Chondrocyte (in vitro differentiated cells): Measurements from ENCODE around the gene ITPRIPL2. TPM values are rescaled to one million over a fixed set of nuclear protein-coding genes. Genes with fewer than 3 reads are reported as not detected.

Experiments
- DNase-seq: peaks from one replicate; pipeline ENCODE4 v3.0.0; 2021; ENCODE audit warnings: mixed read lengths, low spot score
- H3K27ac Mint-ChIP-seq: one replicate; pipeline ENCODE4 v1.8.0; 2021; ENCODE audit warnings: mild to moderate bottlenecking, moderate library complexity, mixed read lengths; ENCODE audit not compliant: unreplicated experiment
- H3K27me3 Mint-ChIP-seq: 2 replicates; pipeline ENCODE4 v1.8.0; 2021; ENCODE audit warnings: low read depth, mixed read lengths
- H3K36me3 Mint-ChIP-seq: 2 replicates; pipeline ENCODE4 v1.8.0; 2021; ENCODE audit warnings: low read depth, mixed read lengths
- H3K4me1 Mint-ChIP-seq: 2 replicates; pipeline ENCODE4 v1.8.0; 2021; ENCODE audit warnings: low read depth, mild to moderate bottlenecking, mixed read lengths
- H3K4me3 Mint-ChIP-seq: one replicate; pipeline ENCODE4 v1.8.0; 2021; ENCODE audit warnings: mild to moderate bottlenecking, moderate library complexity, mixed read lengths; ENCODE audit not compliant: unreplicated experiment
- H3K9me3 Mint-ChIP-seq: 2 replicates; pipeline ENCODE4 v1.8.0; 2021; ENCODE audit warnings: low read depth, mixed read lengths
- total RNA-seq: library from RNA; stranded (reverse); gene quantifications from 3 replicates; pipeline ENCODE4 v1.2.1, GENCODE V29; 2021
- TF ChIP-seq, protein P1 (sequence below): fragments of 200-600 bp; sonication (generic); IDR thresholded peaks from 2 replicates; pipeline ENCODE4 v1.5.0; 2021; ENCODE audit warnings: antibody characterized with exemption, mild to moderate bottlenecking, moderate library complexity

Gene ITPRIPL2
- total RNA-seq, 1 donor from 2014 or later: 65.0 TPM

DNA sequence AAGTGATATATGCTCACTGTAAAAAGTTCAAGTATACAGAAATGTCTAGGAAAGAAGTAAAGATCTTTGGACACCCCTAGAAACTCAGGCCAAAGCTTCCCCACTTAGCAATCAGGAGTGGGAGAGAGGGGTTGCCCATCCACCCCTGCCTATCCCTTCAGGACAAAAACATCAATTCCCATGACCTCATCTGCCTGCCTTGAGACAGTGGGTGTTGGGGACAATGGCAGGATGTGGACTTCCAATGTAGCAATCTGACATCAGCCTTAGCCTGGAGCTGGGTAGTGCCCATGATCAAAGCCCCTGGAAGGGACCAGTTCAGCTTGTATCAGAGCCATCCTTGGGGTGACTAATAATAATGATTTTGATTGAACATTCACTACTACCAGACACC is 18.1 kb downstream of the ITPRIPL2 start:
- Mint-ChIP-seq H3K27ac (no peak overlapping the region), H3K36me3 (no peaks in the 10 kb centered on the region), H3K4me3 (no peak overlapping the region), H3K27me3 (no peaks in the 10 kb centered on the region), H3K9me3 (no peaks in the 10 kb centered on the region), H3K4me1 (peaks cover 43% of the 10 kb centered on the region)
- DNase-seq: no peak
- TF ChIP-seq, protein P1, sequence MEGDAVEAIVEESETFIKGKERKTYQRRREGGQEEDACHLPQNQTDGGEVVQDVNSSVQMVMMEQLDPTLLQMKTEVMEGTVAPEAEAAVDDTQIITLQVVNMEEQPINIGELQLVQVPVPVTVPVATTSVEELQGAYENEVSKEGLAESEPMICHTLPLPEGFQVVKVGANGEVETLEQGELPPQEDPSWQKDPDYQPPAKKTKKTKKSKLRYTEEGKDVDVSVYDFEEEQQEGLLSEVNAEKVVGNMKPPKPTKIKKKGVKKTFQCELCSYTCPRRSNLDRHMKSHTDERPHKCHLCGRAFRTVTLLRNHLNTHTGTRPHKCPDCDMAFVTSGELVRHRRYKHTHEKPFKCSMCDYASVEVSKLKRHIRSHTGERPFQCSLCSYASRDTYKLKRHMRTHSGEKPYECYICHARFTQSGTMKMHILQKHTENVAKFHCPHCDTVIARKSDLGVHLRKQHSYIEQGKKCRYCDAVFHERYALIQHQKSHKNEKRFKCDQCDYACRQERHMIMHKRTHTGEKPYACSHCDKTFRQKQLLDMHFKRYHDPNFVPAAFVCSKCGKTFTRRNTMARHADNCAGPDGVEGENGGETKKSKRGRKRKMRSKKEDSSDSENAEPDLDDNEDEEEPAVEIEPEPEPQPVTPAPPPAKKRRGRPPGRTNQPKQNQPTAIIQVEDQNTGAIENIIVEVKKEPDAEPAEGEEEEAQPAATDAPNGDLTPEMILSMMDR: no peak

DNA sequence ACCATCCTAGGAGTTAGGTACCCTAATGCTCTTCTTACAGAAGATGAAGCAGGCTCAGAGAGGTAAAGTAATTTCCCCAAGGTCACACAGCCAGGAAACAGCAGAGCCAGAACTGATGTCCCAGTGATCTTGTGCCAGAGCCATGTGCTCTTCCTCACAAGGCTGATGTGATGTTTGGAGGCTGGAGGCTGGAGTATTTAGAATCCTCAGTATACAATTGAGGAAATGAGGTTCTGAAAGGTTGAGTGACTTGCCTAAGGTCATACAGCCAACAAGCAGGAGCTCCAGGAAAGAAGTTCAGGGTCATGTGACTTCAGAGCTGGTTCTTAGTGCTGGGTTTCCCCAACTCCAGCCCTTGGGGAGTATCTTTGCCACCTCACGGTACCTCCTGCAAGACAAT is 18.5 kb downstream of the ITPRIPL2 start:
- TF ChIP-seq, protein P1: no peak
- Mint-ChIP-seq H3K9me3 (no peaks in the 10 kb centered on the region), H3K4me3 (no peak overlapping the region), H3K27ac (no peak overlapping the region), H3K4me1 (peaks cover 47% of the 10 kb centered on the region), H3K36me3 (no peaks in the 10 kb centered on the region), H3K27me3 (no peaks in the 10 kb centered on the region)
- no peak for DNase-seq

DNA sequence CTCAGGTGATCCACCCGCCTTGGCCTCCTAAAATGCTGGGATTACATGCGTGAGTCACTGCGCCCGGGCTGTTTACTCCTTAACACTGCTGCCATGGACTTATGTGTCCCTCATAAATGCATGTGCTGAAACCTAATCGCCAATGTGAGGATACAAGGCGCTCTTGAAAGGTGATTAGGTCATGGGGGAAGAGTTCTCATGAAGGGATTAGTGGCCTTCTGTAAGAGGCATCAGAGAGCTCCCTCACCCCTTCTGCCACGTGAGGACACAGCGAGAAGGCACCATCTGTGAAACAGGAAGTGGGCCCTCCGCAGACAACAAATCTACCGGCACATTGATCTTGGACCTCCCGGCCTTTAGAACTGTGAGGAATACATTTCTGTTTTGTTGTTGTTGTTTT is 19.1 kb downstream of the ITPRIPL2 start:
- Mint-ChIP-seq H3K4me1 (peaks cover 54% of the 10 kb centered on the region), H3K36me3 (no peaks in the 10 kb centered on the region), H3K4me3 (no peak overlapping the region), H3K27me3 (no peaks in the 10 kb centered on the region), H3K27ac (no peak overlapping the region), H3K9me3 (no peaks in the 10 kb centered on the region)
- no peak for DNase-seq
- TF ChIP-seq, protein P1: no peak

DNA sequence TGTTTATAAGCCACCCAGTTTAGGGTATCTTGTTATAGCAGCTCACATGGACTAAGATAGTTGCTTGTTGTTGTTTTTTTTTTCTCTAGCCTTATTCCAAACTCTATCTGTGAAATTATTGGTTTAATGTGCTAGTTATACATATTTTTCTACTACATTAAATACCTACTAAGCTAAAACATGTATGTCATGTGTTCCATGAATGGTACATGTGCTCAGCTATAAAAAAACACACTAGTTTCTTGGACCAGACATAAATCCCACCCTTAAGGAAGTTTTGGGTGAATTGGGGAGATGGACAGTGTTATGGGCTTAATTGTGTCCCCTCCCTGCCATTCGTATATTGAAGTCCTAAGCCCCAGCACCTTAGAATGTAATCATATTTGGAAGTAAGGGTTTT is 19.8 kb downstream of the ITPRIPL2 start:
- no peak for DNase-seq
- H3K4me3 Mint-ChIP-seq: no peak overlapping the region
- TF ChIP-seq, protein P1: no peak
- no peaks in the 10 kb centered on the region for H3K27me3 Mint-ChIP-seq
- no peak overlapping the region for H3K27ac Mint-ChIP-seq
- no peaks in the 10 kb centered on the region for H3K9me3 Mint-ChIP-seq
- peaks cover 61% of the 10 kb centered on the region for H3K4me1 Mint-ChIP-seq
- no peaks in the 10 kb centered on the region for H3K36me3 Mint-ChIP-seq

DNA sequence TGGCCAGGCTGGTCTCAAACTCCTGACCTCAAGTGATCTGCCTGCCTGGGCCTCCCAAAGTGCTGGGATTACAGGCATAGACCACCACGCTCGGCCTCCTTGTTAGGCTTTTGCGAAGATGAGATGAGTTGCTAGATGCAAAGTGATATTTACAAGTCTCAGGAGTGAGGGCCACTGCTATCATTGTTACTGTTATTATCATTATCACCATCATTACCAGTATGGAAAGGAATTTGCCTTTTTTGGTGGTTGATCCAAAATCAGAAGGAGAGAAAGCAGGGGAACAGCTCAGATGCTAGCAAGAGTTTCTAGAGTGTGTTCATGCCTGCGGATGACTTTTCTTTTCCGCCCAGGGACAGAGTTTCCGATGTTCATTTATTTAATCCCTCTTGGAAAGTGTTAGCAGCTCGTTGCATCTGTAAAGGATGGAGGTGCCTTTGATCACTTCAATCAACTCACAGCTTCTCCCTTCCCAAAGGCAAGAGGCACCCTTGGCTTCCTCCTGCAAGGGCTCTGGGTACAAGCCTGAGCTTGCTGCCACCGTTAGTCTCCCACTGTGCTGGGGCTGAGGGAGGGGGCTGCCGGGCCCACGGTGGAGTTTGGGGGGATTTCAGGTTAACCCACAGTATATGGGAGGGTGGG is 21.6 kb downstream of the ITPRIPL2 start:
- no peaks in the 10 kb centered on the region for H3K36me3 Mint-ChIP-seq
- no peaks in the 10 kb centered on the region for H3K27me3 Mint-ChIP-seq
- TF ChIP-seq, protein P1: no peak
- peaks cover 61% of the 10 kb centered on the region for H3K4me1 Mint-ChIP-seq
- no peak overlapping the region for H3K27ac Mint-ChIP-seq
- H3K4me3 Mint-ChIP-seq: no peak overlapping the region
- no peaks in the 10 kb centered on the region for H3K9me3 Mint-ChIP-seq
- DNase-seq: no peak
